Panc1 (cell line): ENCODE measurements around the gene UQCC2. TPM values are rescaled to one million over a fixed set of nuclear protein-coding genes. Genes with fewer than 3 reads are reported as not detected.

ENCODE experiments used
- ATAC-seq: fragments of 200-7000 bp; cut with Tn5 transposase; 2 replicates; pipeline ENCODE4 v1.9.1; 2020; ENCODE audit warnings: mild to moderate bottlenecking, moderate library complexity
- BruUV-seq: library from RNA; stranded (reverse); fragments of 400-500 nt; replicated peaks from 2 replicates; lab custom pipeline; 2021; lab: Mats Ljungman, UMichigan
- CTCF ChIA-PET: fragments of 300-600 bp; sonication (Branson Sonifier 250); formaldehyde crosslinking; loops from one replicate; lab custom pipeline; 2022; ENCODE audit warnings: antibody characterized with exemption; lab: Charles Lee
- POLR2A ChIA-PET: fragments of 300-600 bp; sonication (Branson Sonifier 250); formaldehyde crosslinking; loops from one replicate; lab custom pipeline; 2022; ENCODE audit warnings: antibody characterized with exemption; lab: Charles Lee
- DNase-seq: peaks from one replicate; pipeline ENCODE4 v3.0.0-alpha.2; 2010; ENCODE audit warnings: low read depth, low spot score
- H3K27ac ChIP-seq: 2 replicates; pipeline ENCODE4 v1.5.1; 2011; ENCODE audit warnings: mild to moderate bottlenecking, low read length, inconsistent platforms
- H3K27me3 ChIP-seq: fragments of 200-500 bp; sonication (Bioruptor generic); 2 replicates; pipeline ENCODE4 v1.6.0; 2014; ENCODE audit warnings: low read length, inconsistent platforms; ENCODE audit not compliant: control insufficient read depth, insufficient read depth
- H3K36me3 ChIP-seq: fragments of 200-500 bp; sonication (Bioruptor generic); 2 replicates; pipeline ENCODE4 v1.5.1; 2014; ENCODE audit warnings: inconsistent platforms, mild to moderate bottlenecking, low read length, moderate library complexity; ENCODE audit not compliant: control insufficient read depth, insufficient read depth
- H3K4me1 ChIP-seq: 2 replicates; pipeline ENCODE4 v1.5.1; 2011; ENCODE audit warnings: inconsistent platforms, mild to moderate bottlenecking, low read length, moderate library complexity; ENCODE audit not compliant: control insufficient read depth, insufficient read depth
- H3K4me3 ChIP-seq, 2 experiments: 2 replicates each; pipeline ENCODE4 v1.5.1; 2011 to 2012; ENCODE audit warnings: low read depth in 2 of 2, low read length in 2 of 2, mild to moderate bottlenecking in 2 of 2, inconsistent platforms in 1 of 2, moderate library complexity in 1 of 2
- H3K9me3 ChIP-seq: fragments of 200-500 bp; sonication (Bioruptor generic); 2 replicates; pipeline ENCODE4 v1.5.1; 2014; ENCODE audit warnings: low read depth, mild to moderate bottlenecking, inconsistent platforms, low read length, moderate library complexity; ENCODE audit not compliant: control insufficient read depth, insufficient read depth
- POLR2AphosphoS5 ChIP-seq: IDR thresholded peaks from 2 replicates; pipeline ENCODE4 v1.6.1; 2012; ENCODE audit warnings: mild to moderate bottlenecking, low read depth, low read length, moderate library complexity
- SIN3A ChIP-seq: IDR thresholded peaks from 2 replicates; pipeline ENCODE4 v1.6.1; 2012; ENCODE audit warnings: low read depth, mild to moderate bottlenecking, low read length, moderate library complexity, borderline replicate concordance; ENCODE audit not compliant: insufficient read depth
- TCF7L2 ChIP-seq: IDR thresholded peaks from 2 replicates; pipeline ENCODE4 v1.6.1; 2011; ENCODE audit warnings: mild to moderate bottlenecking, low read depth, low read length, inconsistent platforms
- in situ Hi-C: cut with HindIII; loops from 2 replicates; pipeline ENCODE4 v1.10.0; 2016; ENCODE audit warnings: low sequenced_read_pairs, low pct_unique_long_range_greater_than_20kb
- intact Hi-C: fragments of 100-400 bp; cut with micrococcal nuclease; formaldehyde crosslinking; loops from one replicate; pipeline ENCODE4 v1.10.0; 2022; ENCODE audit not compliant: unreplicated experiment
- total RNA-seq: library from RNA; stranded (reverse); gene quantifications from one replicate; pipeline ENCODE4 v1.2.1, GENCODE V29; 2021; ENCODE audit not compliant: unreplicated experiment
- TF ChIP-seq, protein P1 (sequence below), 2 experiments: IDR thresholded peaks; 2 replicates each; pipeline ENCODE4 v1.6.1; 2011 to 2012; ENCODE audit warnings: low read depth in 2 of 2, control low read depth in 1 of 2, low read length in 1 of 2, mild to moderate bottlenecking in 1 of 2, moderate library complexity in 1 of 2; ENCODE audit not compliant: insufficient read depth in 1 of 2
- TF ChIP-seq, protein P2 (sequence below): fragments of 450-650 bp; IDR thresholded peaks from 2 replicates; pipeline ENCODE4 v1.5.1; 2017; ENCODE audit warnings: mild to moderate bottlenecking

UQCC2 gene
- total RNA-seq, 1 experiment from 2014 or later = 135 TPM

DNA sequence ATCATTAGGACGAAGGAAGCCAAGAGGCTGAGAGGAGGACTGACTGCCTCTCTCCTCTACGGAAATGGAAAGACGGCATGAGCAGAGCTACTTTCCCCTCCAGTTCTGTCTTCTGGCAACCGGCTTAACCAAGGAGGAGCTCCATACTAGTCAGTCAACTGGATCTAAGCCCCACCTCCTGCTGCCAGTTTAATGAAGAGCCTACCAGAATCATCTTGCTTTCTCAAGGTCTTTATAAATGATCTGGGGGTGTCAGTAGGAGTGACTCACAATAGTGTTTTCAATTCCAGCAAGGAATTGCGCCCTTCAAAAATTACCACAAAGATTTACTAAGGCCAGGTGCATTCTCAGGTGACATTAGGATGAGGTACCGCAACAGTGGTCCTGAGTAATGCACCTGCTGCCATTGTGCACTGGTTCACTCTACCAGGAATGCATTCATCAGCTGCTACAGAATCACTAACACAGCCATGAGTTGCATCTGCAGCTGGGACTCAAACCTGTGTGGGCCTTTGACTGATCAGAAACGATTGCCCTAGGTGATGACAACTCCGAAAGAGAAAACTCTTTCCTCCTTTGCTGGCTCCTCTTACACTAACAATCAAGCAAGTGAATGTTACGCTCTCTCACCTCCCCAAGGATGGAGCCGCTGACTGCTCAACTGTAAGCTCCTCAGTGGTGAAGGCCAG is 2.8 kb downstream of the UQCC2 start:
- in situ Hi-C loops (no loop called here), intact Hi-C loops (no loop called here)
- H3K4me1 ChIP-seq = peaks cover 8% of the 10 kb centered on the region
- H3K36me3 ChIP-seq = peaks cover 7% of the 10 kb centered on the region; the same call in 1 of the 2 replicates
- DNase-seq = no peak
- no peak for TF ChIP-seq POLR2AphosphoS5
- TF ChIP-seq SIN3A = no peak
- TF ChIP-seq, protein P1, sequence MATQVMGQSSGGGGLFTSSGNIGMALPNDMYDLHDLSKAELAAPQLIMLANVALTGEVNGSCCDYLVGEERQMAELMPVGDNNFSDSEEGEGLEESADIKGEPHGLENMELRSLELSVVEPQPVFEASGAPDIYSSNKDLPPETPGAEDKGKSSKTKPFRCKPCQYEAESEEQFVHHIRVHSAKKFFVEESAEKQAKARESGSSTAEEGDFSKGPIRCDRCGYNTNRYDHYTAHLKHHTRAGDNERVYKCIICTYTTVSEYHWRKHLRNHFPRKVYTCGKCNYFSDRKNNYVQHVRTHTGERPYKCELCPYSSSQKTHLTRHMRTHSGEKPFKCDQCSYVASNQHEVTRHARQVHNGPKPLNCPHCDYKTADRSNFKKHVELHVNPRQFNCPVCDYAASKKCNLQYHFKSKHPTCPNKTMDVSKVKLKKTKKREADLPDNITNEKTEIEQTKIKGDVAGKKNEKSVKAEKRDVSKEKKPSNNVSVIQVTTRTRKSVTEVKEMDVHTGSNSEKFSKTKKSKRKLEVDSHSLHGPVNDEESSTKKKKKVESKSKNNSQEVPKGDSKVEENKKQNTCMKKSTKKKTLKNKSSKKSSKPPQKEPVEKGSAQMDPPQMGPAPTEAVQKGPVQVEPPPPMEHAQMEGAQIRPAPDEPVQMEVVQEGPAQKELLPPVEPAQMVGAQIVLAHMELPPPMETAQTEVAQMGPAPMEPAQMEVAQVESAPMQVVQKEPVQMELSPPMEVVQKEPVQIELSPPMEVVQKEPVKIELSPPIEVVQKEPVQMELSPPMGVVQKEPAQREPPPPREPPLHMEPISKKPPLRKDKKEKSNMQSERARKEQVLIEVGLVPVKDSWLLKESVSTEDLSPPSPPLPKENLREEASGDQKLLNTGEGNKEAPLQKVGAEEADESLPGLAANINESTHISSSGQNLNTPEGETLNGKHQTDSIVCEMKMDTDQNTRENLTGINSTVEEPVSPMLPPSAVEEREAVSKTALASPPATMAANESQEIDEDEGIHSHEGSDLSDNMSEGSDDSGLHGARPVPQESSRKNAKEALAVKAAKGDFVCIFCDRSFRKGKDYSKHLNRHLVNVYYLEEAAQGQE (IDR thresholded peaks at IDR 0.05; ENCODE audit: insufficient read depth in 1 of 2, low read depth in 2 of 2, low read length in 1 of 2) = no peak
- no peaks in the 10 kb centered on the region for H3K27me3 ChIP-seq
- ChIA-PET POLR2A (interaction anchor here (0.6 to 0.8 kb wide), 2 partner anchors 12 to 258 kb away, joined by 3 read pairs; no protein-coding TSS in a partner anchor), CTCF (no interaction called here)
- BruUV-seq = no TSS peak
- no peak overlapping the region for H3K4me3 ChIP-seq
- no peak for ATAC-seq
- no peaks in the 10 kb centered on the region for H3K9me3 ChIP-seq
- H3K27ac ChIP-seq = no peak overlapping the region

DNA sequence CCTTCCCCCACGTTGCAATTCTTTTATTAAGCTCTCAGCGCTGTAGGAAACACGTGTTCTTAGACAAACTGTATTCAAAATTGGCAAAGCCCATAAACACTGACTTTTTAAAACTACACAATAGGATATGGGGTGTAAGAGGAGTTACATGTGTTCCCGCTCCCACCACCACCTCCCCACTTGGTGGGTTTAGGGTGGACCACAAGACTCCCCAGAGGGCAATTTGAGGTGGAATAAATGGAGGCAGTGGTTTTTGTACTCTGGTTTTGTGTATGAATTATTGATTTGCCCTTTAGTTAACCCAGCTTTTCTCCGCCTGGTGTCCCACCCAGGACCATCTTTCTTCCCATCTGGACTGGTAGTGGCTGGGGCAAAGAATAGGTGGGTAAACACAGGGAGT is 3.7 kb downstream of the UQCC2 start:
- Histone ChIP-seq H3K27me3 (no peaks in the 10 kb centered on the region), H3K4me3 (no peak overlapping the region), H3K36me3 (peaks cover 7% of the 10 kb centered on the region; the same call in 1 of the 2 replicates), H3K9me3 (no peaks in the 10 kb centered on the region), H3K4me1 (peaks cover 8% of the 10 kb centered on the region), H3K27ac (no peak overlapping the region)
- intact Hi-C loops (no loop called here), in situ Hi-C loops (no loop called here)
- no TSS peak for BruUV-seq
- ATAC-seq (no peak), DNase-seq (no peak)
- TF ChIP-seq, protein P1 (IDR thresholded peaks at IDR 0.05; ENCODE audit: insufficient read depth in 1 of 2, low read depth in 2 of 2, low read length in 1 of 2) = no peak
- TF ChIP-seq POLR2AphosphoS5 (no peak), TCF7L2 (no peak), SIN3A (no peak)
- TF ChIP-seq, protein P2, sequence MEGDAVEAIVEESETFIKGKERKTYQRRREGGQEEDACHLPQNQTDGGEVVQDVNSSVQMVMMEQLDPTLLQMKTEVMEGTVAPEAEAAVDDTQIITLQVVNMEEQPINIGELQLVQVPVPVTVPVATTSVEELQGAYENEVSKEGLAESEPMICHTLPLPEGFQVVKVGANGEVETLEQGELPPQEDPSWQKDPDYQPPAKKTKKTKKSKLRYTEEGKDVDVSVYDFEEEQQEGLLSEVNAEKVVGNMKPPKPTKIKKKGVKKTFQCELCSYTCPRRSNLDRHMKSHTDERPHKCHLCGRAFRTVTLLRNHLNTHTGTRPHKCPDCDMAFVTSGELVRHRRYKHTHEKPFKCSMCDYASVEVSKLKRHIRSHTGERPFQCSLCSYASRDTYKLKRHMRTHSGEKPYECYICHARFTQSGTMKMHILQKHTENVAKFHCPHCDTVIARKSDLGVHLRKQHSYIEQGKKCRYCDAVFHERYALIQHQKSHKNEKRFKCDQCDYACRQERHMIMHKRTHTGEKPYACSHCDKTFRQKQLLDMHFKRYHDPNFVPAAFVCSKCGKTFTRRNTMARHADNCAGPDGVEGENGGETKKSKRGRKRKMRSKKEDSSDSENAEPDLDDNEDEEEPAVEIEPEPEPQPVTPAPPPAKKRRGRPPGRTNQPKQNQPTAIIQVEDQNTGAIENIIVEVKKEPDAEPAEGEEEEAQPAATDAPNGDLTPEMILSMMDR = no peak
- POLR2A ChIA-PET = interaction anchor here (0.8 kb wide), 1 partner anchor 13 kb away, joined by 3 read pairs; no protein-coding TSS in a partner anchor
- CTCF ChIA-PET = no interaction called here
